WTC11 (cell line): ENCODE data around the gene RCAN2. TPM values are rescaled to one million over a fixed set of nuclear protein-coding genes. Genes with fewer than 3 reads are reported as not detected.

ENCODE experiments used
- ATAC-seq: fragments of 200-7000 bp; cut with Tn5 transposase; 2 replicates; pipeline ENCODE4 v1.10.0; 2021; ENCODE audit warnings: mild to moderate bottlenecking, moderate library complexity
- CTCF ChIA-PET: fragments of 300-600 bp; sonication (Branson Sonifier 250); formaldehyde crosslinking; loops from one replicate; lab custom pipeline; 2021; ENCODE audit warnings: antibody characterized with exemption; lab: Charles Lee
- POLR2A ChIA-PET: fragments of 350-600 bp; sonication (Branson Sonifier 250); formaldehyde crosslinking; loops from one replicate; lab custom pipeline; 2021; ENCODE audit warnings: antibody characterized with exemption; lab: Charles Lee
- DNase-seq: peaks from one replicate; pipeline ENCODE4 v3.0.0; 2021; ENCODE audit warnings: low spot score
- H3K27ac Mint-ChIP-seq: 2 replicates; pipeline ENCODE4 v1.8.0; 2021; ENCODE audit warnings: mixed read lengths
- H3K27me3 Mint-ChIP-seq: 2 replicates; pipeline ENCODE4 v1.8.0; 2021; ENCODE audit warnings: low read depth, mild to moderate bottlenecking, moderate library complexity, mixed read lengths
- H3K36me3 Mint-ChIP-seq: 2 replicates; pipeline ENCODE4 v1.8.0; 2021; ENCODE audit warnings: mixed read lengths
- H3K4me1 Mint-ChIP-seq: 2 replicates; pipeline ENCODE4 v1.8.0; 2022; ENCODE audit warnings: mixed read lengths
- H3K4me3 Mint-ChIP-seq: 2 replicates; pipeline ENCODE4 v1.8.0; 2021; ENCODE audit warnings: mild to moderate bottlenecking, moderate library complexity, mixed read lengths
- H3K9me3 Mint-ChIP-seq: 2 replicates; pipeline ENCODE4 v1.8.0; 2021; ENCODE audit warnings: mixed read lengths
- CBFB ChIP-seq: sonication (generic); formaldehyde crosslinking; IDR thresholded peaks from 2 replicates; pipeline ENCODE4 v1.8.1; 2022; ENCODE audit warnings: mild to moderate bottlenecking, low read depth, missing genetic modification reagents
- ESRRA ChIP-seq: sonication (generic); formaldehyde crosslinking; IDR thresholded peaks from 2 replicates; pipeline ENCODE4 v1.8.1; 2022; ENCODE audit warnings: mild to moderate bottlenecking, missing genetic modification reagents, borderline replicate concordance
- FOXP1 ChIP-seq: sonication (generic); formaldehyde crosslinking; IDR thresholded peaks from 2 replicates; pipeline ENCODE4 v1.8.0; 2022; ENCODE audit warnings: missing genetic modification reagents, mild to moderate bottlenecking, moderate library complexity, borderline replicate concordance
- KAT7 ChIP-seq: sonication (generic); formaldehyde crosslinking; IDR thresholded peaks from 2 replicates; pipeline ENCODE4 v1.8.1; 2023; ENCODE audit warnings: missing genetic modification reagents, mild to moderate bottlenecking, borderline replicate concordance
- NFATC4 ChIP-seq: fragments of 250-450 bp; sonication (Bioruptor Pico); IDR thresholded peaks from 2 replicates; pipeline ENCODE4 v1.9.0; 2021; ENCODE audit warnings: mild to moderate bottlenecking
- NFE2L1 ChIP-seq: sonication (generic); formaldehyde crosslinking; IDR thresholded peaks from 2 replicates; pipeline ENCODE4 v1.8.1; 2023; ENCODE audit warnings: missing genetic modification reagents
- NR2C2 ChIP-seq: sonication (generic); formaldehyde crosslinking; IDR thresholded peaks from 2 replicates; pipeline ENCODE4 v1.8.0; 2022; ENCODE audit warnings: mild to moderate bottlenecking, missing genetic modification reagents
- NR3C1 ChIP-seq: sonication (generic); formaldehyde crosslinking; conservative IDR thresholded peaks from 2 replicates; pipeline ENCODE4 v1.8.1; 2023; ENCODE audit warnings: low read depth, mild to moderate bottlenecking, missing genetic modification reagents
- PRRX2 ChIP-seq: fragments of 250-450 bp; sonication (Bioruptor Pico); IDR thresholded peaks from 2 replicates; pipeline ENCODE4 v1.8.0; 2021; ENCODE audit warnings: mild to moderate bottlenecking
- total RNA-seq: library from RNA; stranded (reverse); gene quantifications from 3 replicates; pipeline ENCODE4 v1.2.3, GENCODE V29; 2021
- TF ChIP-seq, protein P1 (sequence below): sonication (generic); formaldehyde crosslinking; IDR thresholded peaks from 2 replicates; pipeline ENCODE4 v1.8.1; 2022; ENCODE audit warnings: missing genetic modification reagents, borderline replicate concordance
- TF ChIP-seq, protein P2 (sequence below): sonication (generic); formaldehyde crosslinking; IDR thresholded peaks from 2 replicates; pipeline ENCODE4 v1.8.1; 2022; ENCODE audit warnings: low read depth, mild to moderate bottlenecking, moderate library complexity, missing genetic modification reagents, borderline replicate concordance
- TF ChIP-seq, protein P3 (sequence below): sonication (generic); formaldehyde crosslinking; IDR thresholded peaks from 2 replicates; pipeline ENCODE4 v1.8.0; 2023; ENCODE audit warnings: missing genetic modification reagents
- TF ChIP-seq, protein P4 (sequence below): sonication (generic); formaldehyde crosslinking; IDR thresholded peaks from 2 replicates; pipeline ENCODE4 v1.8.1; 2023; ENCODE audit warnings: mild to moderate bottlenecking, missing genetic modification reagents, borderline replicate concordance
- TF ChIP-seq, protein P5 (sequence below): sonication (generic); formaldehyde crosslinking; IDR thresholded peaks from 2 replicates; pipeline ENCODE4 v1.8.0; 2022; ENCODE audit warnings: mild to moderate bottlenecking, missing genetic modification reagents
- TF ChIP-seq, protein P6 (sequence below): fragments of 250-450 bp; sonication (Bioruptor Pico); conservative IDR thresholded peaks from 2 replicates; pipeline ENCODE4 v1.9.0; 2021; ENCODE audit warnings: mild to moderate bottlenecking

RCAN2 gene
- total RNA-seq, 1 experiment from 2014 or later = 3.9 TPM

DNA sequence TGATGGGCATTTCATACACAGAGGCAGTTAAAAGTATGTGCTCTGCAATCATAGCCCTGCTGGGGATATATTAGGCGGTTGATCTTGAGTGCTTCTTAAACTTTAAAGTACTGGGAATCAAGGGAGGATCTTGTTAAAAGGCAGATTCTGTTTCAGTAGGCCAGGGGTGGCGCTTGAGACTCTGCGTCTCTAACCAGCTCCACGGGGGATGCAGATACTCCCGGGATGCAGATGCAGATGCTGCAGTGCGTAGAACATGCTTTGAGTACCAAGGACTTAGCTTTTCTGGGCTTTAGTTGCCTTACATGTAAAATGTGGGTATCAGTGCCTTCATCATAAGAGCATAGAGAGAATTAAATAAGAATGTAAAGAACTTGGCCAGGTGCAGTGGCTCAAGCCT is 276.0 kb downstream of the RCAN2 start (continued):
- TF ChIP-seq, protein P1, sequence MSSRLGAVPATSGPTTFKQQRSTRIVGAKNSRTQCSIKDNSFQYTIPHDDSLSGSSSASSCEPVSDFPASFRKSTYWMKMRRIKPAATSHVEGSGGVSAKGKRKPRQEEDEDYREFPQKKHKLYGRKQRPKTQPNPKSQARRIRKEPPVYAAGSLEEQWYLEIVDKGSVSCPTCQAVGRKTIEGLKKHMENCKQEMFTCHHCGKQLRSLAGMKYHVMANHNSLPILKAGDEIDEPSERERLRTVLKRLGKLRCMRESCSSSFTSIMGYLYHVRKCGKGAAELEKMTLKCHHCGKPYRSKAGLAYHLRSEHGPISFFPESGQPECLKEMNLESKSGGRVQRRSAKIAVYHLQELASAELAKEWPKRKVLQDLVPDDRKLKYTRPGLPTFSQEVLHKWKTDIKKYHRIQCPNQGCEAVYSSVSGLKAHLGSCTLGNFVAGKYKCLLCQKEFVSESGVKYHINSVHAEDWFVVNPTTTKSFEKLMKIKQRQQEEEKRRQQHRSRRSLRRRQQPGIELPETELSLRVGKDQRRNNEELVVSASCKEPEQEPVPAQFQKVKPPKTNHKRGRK = no peak
- no peak for TF ChIP-seq NFE2L1
- TF ChIP-seq, protein P2, sequence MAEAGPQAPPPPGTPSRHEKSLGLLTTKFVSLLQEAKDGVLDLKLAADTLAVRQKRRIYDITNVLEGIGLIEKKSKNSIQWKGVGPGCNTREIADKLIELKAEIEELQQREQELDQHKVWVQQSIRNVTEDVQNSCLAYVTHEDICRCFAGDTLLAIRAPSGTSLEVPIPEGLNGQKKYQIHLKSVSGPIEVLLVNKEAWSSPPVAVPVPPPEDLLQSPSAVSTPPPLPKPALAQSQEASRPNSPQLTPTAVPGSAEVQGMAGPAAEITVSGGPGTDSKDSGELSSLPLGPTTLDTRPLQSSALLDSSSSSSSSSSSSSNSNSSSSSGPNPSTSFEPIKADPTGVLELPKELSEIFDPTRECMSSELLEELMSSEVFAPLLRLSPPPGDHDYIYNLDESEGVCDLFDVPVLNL = no peak

DNA sequence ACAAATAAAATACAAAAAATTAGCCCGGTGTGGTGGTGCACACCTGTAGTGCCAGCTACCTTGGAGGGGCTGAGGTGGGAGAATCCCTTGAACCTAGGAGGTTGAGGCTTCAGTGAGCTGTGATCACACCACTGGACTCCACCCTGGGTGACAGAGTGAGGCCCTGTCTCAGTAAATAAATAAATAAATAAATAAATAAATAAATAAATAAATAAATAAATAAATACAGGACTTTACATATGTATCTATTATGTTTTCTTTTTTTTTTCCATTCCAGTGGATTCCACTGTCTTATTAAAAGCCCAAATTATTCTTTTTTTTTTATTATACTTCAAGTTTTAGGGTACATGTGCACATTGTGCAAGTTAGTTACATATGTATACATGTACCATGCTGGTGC is 279.3 kb downstream of the RCAN2 start:
- no peak for TF ChIP-seq CBFB (CRISPR knock-in tag)
- TF ChIP-seq KAT7 (CRISPR knock-in tag) = no peak
- TF ChIP-seq, protein P3, sequence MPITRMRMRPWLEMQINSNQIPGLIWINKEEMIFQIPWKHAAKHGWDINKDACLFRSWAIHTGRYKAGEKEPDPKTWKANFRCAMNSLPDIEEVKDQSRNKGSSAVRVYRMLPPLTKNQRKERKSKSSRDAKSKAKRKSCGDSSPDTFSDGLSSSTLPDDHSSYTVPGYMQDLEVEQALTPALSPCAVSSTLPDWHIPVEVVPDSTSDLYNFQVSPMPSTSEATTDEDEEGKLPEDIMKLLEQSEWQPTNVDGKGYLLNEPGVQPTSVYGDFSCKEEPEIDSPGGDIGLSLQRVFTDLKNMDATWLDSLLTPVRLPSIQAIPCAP (CRISPR knock-in tag) = no peak
- no peak for TF ChIP-seq NR3C1 (CRISPR knock-in tag)
- no peak for TF ChIP-seq NFATC4 (CRISPR knock-in tag)
- TF ChIP-seq FOXP1 (CRISPR knock-in tag) = no peak
- TF ChIP-seq NR2C2 (CRISPR knock-in tag) = no peak
- TF ChIP-seq, protein P4, sequence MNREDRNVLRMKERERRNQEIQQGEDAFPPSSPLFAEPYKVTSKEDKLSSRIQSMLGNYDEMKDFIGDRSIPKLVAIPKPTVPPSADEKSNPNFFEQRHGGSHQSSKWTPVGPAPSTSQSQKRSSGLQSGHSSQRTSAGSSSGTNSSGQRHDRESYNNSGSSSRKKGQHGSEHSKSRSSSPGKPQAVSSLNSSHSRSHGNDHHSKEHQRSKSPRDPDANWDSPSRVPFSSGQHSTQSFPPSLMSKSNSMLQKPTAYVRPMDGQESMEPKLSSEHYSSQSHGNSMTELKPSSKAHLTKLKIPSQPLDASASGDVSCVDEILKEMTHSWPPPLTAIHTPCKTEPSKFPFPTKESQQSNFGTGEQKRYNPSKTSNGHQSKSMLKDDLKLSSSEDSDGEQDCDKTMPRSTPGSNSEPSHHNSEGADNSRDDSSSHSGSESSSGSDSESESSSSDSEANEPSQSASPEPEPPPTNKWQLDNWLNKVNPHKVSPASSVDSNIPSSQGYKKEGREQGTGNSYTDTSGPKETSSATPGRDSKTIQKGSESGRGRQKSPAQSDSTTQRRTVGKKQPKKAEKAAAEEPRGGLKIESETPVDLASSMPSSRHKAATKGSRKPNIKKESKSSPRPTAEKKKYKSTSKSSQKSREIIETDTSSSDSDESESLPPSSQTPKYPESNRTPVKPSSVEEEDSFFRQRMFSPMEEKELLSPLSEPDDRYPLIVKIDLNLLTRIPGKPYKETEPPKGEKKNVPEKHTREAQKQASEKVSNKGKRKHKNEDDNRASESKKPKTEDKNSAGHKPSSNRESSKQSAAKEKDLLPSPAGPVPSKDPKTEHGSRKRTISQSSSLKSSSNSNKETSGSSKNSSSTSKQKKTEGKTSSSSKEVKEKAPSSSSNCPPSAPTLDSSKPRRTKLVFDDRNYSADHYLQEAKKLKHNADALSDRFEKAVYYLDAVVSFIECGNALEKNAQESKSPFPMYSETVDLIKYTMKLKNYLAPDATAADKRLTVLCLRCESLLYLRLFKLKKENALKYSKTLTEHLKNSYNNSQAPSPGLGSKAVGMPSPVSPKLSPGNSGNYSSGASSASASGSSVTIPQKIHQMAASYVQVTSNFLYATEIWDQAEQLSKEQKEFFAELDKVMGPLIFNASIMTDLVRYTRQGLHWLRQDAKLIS = no peak
- no peak for TF ChIP-seq PRRX2
- DNase-seq = no peak
- Mint-ChIP-seq H3K27me3 (peaks cover 33% of the 10 kb centered on the region), H3K27ac (no peak overlapping the region), H3K36me3 (no peaks in the 10 kb centered on the region), H3K4me3 (no peak overlapping the region), H3K4me1 (no peaks in the 10 kb centered on the region), H3K9me3 (peaks cover 15% of the 10 kb centered on the region)
- ChIA-PET CTCF (no interaction called here), POLR2A (no interaction called here)
- no peak for ATAC-seq

DNA sequence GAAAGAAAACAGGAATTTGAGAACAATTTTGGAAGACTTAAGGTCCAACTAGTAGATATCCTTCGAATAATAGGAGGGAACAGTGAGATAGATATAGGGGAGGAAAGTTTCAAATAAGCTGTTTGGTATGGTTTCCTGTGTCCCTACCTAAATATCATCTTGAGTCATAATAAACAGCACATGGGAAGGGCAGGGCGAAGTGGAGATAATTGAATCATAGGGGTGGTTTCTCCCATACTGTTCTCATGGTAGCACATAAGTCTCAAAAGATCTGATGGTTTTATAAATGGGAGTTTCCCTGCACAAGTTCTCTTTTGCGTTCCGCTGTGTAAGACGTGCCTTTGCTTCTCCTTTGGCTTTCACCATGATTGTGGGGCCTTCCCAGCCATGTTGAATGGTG is 281.0 kb downstream of the RCAN2 start:
- no peaks in the 10 kb centered on the region for H3K4me1 Mint-ChIP-seq
- H3K9me3 Mint-ChIP-seq = peaks cover 19% of the 10 kb centered on the region
- ChIA-PET POLR2A (no interaction called here), CTCF (no interaction called here)
- H3K36me3 Mint-ChIP-seq = no peaks in the 10 kb centered on the region
- peaks cover 17% of the 10 kb centered on the region for H3K27me3 Mint-ChIP-seq
- TF ChIP-seq, protein P5, sequence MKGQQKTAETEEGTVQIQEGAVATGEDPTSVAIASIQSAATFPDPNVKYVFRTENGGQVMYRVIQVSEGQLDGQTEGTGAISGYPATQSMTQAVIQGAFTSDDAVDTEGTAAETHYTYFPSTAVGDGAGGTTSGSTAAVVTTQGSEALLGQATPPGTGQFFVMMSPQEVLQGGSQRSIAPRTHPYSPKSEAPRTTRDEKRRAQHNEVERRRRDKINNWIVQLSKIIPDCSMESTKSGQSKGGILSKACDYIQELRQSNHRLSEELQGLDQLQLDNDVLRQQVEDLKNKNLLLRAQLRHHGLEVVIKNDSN = no peak
- TF ChIP-seq, protein P6, sequence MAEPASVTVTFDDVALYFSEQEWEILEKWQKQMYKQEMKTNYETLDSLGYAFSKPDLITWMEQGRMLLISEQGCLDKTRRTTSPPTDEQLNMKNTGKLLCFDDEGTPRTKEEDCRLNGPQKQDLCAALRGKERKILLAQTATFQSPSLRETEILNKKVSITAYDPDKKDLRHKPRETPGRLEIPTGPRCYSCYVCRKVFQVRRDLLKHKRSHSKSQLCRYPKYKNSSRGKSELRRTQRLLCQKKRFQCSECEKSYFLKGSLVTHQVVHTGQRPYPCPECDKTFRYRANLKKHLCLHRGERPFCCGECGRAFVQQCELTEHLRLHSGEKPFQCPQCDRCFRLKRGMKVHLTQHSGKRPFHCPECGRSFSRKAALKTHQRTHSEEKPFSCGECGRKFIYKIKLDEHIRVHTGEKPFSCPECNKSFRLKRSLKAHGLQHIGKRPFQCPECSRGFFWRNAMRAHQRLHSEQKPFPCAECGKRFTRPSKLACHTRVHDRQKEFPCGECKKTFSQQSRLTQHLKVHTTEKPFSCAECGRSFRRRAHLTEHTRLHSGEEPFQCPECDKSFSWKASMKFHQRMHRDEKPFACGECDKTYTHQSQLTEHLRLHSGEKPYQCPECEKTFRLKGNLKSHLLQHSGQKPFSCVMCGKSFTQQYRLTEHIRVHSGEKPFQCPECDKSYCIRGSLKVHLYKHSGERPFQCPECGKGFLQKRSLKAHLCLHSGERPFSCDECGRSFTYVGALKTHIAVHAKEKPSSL (CRISPR knock-in tag) = no peak
- TF ChIP-seq ESRRA = no peak
- DNase-seq (no peak), ATAC-seq (no peak)
- no peak overlapping the region for H3K27ac Mint-ChIP-seq
- H3K4me3 Mint-ChIP-seq = no peak overlapping the region
